Epithelial cell of esophagus (primary cell): ENCODE results near the gene GUCY2C.

Source experiments
- DNase-seq: peaks from one replicate; pipeline ENCODE4 v3.0.0; 2010; ENCODE audit warnings: low read depth
- H3K4me3 ChIP-seq: 2 replicates; pipeline ENCODE4 v1.5.1; 2011; ENCODE audit warnings: mild to moderate bottlenecking, low read length, control low read depth
- CTCF ChIP-seq: IDR thresholded peaks from 2 replicates; pipeline ENCODE4 v1.5.1; 2011; ENCODE audit warnings: low read depth, mild to moderate bottlenecking, low read length, control low read depth, inconsistent platforms; ENCODE audit not compliant: insufficient read depth; ENCODE audit errors: missing control alignments

GUCY2C gene

GRCh38 chr12:14665354-14666348, 30.7 kb downstream of the GUCY2C start:
- H3K4me3 ChIP-seq: peak overlapping the region; percentile 1
- peak; percentile 59 for DNase-seq
- TF ChIP-seq CTCF: no peak

- peak; percentile 73 for TF ChIP-seq CTCF
- DNase-seq: peak; percentile 57
- no peak overlapping the region for H3K4me3 ChIP-seq
These were observed 31.9 kb downstream of the GUCY2C start for GRCh38 chr12:14664434-14665023.

GRCh38 chr12:14663002-14663401, 33.4 kb downstream of the GUCY2C start:
- DNase-seq: no peak
- no peak overlapping the region for H3K4me3 ChIP-seq
- no peak for TF ChIP-seq CTCF

GRCh38 chr12:14656846-14657245, 39.6 kb downstream of the GUCY2C start:
- no peak for TF ChIP-seq CTCF
- no peak overlapping the region for H3K4me3 ChIP-seq
- DNase-seq: no peak

DNA sequence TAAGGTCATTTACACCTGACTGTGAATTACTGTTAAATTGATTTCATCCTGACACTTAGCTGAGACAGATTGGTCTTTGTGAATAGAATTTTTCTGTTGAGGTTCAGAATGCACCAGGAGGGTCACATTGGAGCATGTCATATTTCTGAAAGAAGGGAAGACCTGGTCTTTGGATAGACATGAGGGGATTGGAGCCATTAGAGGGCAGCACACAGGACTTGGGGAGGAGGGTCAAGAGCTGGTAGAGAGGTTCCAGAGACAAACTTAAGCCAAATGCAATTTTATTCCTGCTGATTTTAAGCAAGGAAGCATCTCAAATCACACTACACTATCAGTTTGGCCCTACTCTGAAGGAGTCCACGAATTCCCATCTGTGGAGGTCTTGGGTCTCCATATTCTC, 41.1 kb downstream of the GUCY2C start:
- no peak for DNase-seq
- no peak overlapping the region for H3K4me3 ChIP-seq
- TF ChIP-seq CTCF: no peak

DNA sequence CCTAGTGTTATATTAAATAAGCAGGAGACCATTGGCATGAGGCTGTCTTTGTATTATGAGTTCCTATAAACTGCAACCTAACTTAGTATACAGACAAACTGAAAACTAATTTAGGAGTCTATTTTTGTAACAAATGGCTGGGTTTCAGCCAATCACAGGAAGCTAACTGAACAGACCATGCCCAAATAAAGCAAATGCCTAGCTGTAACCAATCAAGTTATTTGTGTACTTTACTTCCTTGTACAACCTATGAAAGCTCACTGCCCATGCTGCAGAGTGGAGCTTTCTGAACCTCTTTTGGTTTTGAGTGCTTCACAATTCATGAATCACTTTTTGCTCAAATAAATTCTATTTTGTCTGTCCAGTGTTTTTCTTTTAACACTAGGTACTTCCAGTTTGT, 41.6 kb downstream of the GUCY2C start:
- no peak for TF ChIP-seq CTCF
- no peak overlapping the region for H3K4me3 ChIP-seq
- no peak for DNase-seq
